Body of pancreas (tissue), 4 donors: ENCODE data around the gene NTRK2.

ENCODE experiments used
- POLR2A ChIP-seq, 3 donors: fragments of 450-650 bp; IDR thresholded peaks; one replicate each; pipeline ENCODE4 v1.6.1; 2016; ENCODE audit warnings: antibody characterized with exemption in 3 of 3, mild to moderate bottlenecking in 2 of 3
- TF ChIP-seq, protein P1 (sequence below), 7 experiments: fragments of 450-650 bp in 4 of 7; fragments of 200-600 bp in 3 of 7; sonication (generic) in 3 of 7; IDR thresholded peaks; one replicate each; pipeline ENCODE4 v1.5.1; 2016 to 2019; ENCODE audit warnings: antibody characterized with exemption in 7 of 7

DNA sequence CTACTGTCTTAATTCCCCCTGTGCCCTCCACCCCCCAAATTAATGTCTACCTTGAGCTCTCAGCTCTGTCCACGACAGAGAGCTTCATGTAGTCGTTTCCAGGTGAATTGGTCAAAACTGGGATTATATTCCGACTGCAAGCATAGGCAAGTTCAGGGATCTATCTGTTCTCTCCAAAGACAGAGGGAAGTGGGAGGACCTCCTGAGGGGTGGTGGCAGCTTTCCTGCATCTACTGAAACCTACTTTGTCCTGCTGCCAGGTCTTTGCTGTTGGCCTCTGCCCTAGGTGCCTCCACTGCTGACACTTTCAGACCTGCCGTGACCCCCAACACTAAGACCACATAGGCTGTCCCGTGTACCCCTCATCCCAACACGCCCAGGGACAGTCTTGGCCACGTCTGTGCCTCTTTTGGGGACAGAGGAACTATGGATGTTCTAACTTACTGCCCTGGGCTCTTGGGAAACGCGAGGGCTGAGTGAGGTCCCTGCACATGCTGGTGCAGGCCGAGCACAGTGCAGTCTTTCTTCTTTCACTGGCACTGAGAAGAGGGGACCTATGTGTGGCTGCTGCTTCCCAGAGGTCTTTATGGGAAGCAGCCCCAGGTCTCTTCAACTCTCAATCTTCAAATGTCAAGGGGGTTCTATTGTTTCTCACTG lies 125.6 kb downstream of the NTRK2 start:
- TF ChIP-seq POLR2A (IDR thresholded peaks at IDR 0.05): no peak
- TF ChIP-seq, protein P1, sequence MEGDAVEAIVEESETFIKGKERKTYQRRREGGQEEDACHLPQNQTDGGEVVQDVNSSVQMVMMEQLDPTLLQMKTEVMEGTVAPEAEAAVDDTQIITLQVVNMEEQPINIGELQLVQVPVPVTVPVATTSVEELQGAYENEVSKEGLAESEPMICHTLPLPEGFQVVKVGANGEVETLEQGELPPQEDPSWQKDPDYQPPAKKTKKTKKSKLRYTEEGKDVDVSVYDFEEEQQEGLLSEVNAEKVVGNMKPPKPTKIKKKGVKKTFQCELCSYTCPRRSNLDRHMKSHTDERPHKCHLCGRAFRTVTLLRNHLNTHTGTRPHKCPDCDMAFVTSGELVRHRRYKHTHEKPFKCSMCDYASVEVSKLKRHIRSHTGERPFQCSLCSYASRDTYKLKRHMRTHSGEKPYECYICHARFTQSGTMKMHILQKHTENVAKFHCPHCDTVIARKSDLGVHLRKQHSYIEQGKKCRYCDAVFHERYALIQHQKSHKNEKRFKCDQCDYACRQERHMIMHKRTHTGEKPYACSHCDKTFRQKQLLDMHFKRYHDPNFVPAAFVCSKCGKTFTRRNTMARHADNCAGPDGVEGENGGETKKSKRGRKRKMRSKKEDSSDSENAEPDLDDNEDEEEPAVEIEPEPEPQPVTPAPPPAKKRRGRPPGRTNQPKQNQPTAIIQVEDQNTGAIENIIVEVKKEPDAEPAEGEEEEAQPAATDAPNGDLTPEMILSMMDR (IDR thresholded peaks at IDR 0.05): no peak
